B cell (primary cell): ENCODE data around the gene ME1. TPM values are rescaled to one million over a fixed set of nuclear protein-coding genes. Genes with fewer than 3 reads are reported as not detected.

Experiments used
- ATAC-seq: fragments of 200-7000 bp; cut with Tn5 transposase; one replicate; pipeline ENCODE4 v1.10.0; 2021; ENCODE audit warnings: low read depth, mild to moderate bottlenecking, moderate number of reproducible peaks, moderate library complexity
- CTCF ChIA-PET: fragments of 350-600 bp; sonication (Branson Sonifier 250); formaldehyde crosslinking; loops from one replicate; lab custom pipeline; 2021; ENCODE audit warnings: antibody characterized with exemption, inconsistent platforms; lab: Charles Lee
- POLR2A ChIA-PET: fragments of 350-600 bp; sonication (Branson Sonifier 250); formaldehyde crosslinking; loops from one replicate; lab custom pipeline; 2021; ENCODE audit warnings: antibody characterized with exemption; lab: Charles Lee
- DNase-seq: peaks from one replicate; pipeline ENCODE4 v3.0.0; 2013
- H2AFZ ChIP-seq: 2 replicates; pipeline ENCODE4 v1.6.1; 2012; ENCODE audit warnings: mild to moderate bottlenecking, low read depth, low read length; ENCODE audit not compliant: insufficient read depth, poor library complexity, severe bottlenecking
- H3K27ac ChIP-seq, 2 donors: 1 replicate in 1 of 2; 2 replicates in 1 of 2; pipeline ENCODE4 v1.5.1; 2012 to 2013; ENCODE audit warnings: low read length in 2 of 2, mild to moderate bottlenecking in 2 of 2, moderate library complexity in 1 of 2
- H3K27me3 ChIP-seq, 4 experiments: fragments of 200-600 bp in 1 of 4; sonication (generic) in 1 of 4; replicated peaks in 1 of 4; 1 replicate in 2 of 4; 2 replicates in 2 of 4; pipeline versions ENCODE4 v1.6.1 to v1.7.0; 2013 to 2016; ENCODE audit warnings: low read length in 3 of 4, mild to moderate bottlenecking in 2 of 4, mixed read lengths in 1 of 4, moderate library complexity in 1 of 4; ENCODE audit not compliant: insufficient read depth in 4 of 4, control insufficient read depth in 3 of 4; ENCODE audit errors: control extremely low read depth in 1 of 4
- H3K36me3 ChIP-seq, 2 experiments: replicated peaks in 1 of 2; 1 replicate in 1 of 2; 2 replicates in 1 of 2; pipeline versions ENCODE4 v1.6.1 to v1.7.1; 2013; ENCODE audit warnings: low read length in 1 of 2; ENCODE audit not compliant: insufficient read depth in 2 of 2, control insufficient read depth in 1 of 2; ENCODE audit errors: control extremely low read depth in 1 of 2, extremely low read depth in 1 of 2
- H3K4me1 ChIP-seq, 2 donors: fragments of 200-600 bp in 1 of 2; sonication (generic) in 1 of 2; 1 replicate in 1 of 2; 2 replicates in 1 of 2; pipeline versions ENCODE4 v1.5.1 to v1.6.1; 2013 to 2017; ENCODE audit warnings: low read length in 2 of 2; ENCODE audit not compliant: control insufficient read depth in 2 of 2, insufficient read depth in 2 of 2
- H3K4me2 ChIP-seq: replicated peaks from 2 replicates; pipeline ENCODE3; 2012; ENCODE audit warnings: mild to moderate bottlenecking, low read depth, low read length; ENCODE audit not compliant: poor library complexity, severe bottlenecking
- H3K4me3 ChIP-seq, 5 experiments: fragments of 200-600 bp in 1 of 5; sonication (generic) in 1 of 5; 1 replicate in 3 of 5; 2 replicates in 2 of 5; pipeline versions ENCODE4 v1.5.1 to v1.7.0; 2011 to 2016; ENCODE audit warnings: low read length in 4 of 5, mild to moderate bottlenecking in 4 of 5, low read depth in 2 of 5, control low read depth in 1 of 5, moderate library complexity in 1 of 5; ENCODE audit not compliant: insufficient read depth in 1 of 5; ENCODE audit errors: control extremely low read depth in 1 of 5, extremely low read depth in 1 of 5
- H3K79me2 ChIP-seq: fragments of 200-600 bp; sonication (generic); one replicate; pipeline ENCODE4 v1.6.0; 2016; ENCODE audit warnings: low read length; ENCODE audit not compliant: control insufficient read depth, insufficient read depth
- H3K9ac ChIP-seq: fragments of 200-600 bp; sonication (generic); 2 replicates; pipeline ENCODE4 v1.6.1; 2017; ENCODE audit warnings: mild to moderate bottlenecking, low read length, moderate library complexity
- H3K9me3 ChIP-seq, 3 donors: one replicate each; pipeline versions ENCODE4 v1.6.1 to v1.7.1; 2013; ENCODE audit warnings: low read length in 2 of 3; ENCODE audit not compliant: control insufficient read depth in 2 of 3, insufficient read depth in 1 of 3; ENCODE audit errors: control extremely low read depth in 1 of 3
- H4K20me1 ChIP-seq: 2 replicates; pipeline ENCODE4 v1.6.0; 2012; ENCODE audit warnings: mild to moderate bottlenecking, low read length; ENCODE audit not compliant: insufficient read depth, control insufficient read depth, poor library complexity, severe bottlenecking
- H3K27ac Mint-ChIP-seq: one replicate; pipeline ENCODE4 v1.8.0; 2021; ENCODE audit warnings: mixed read lengths
- H3K27me3 Mint-ChIP-seq: one replicate; pipeline ENCODE4 v1.8.0; 2021; ENCODE audit warnings: mixed read lengths
- H3K4me1 Mint-ChIP-seq: one replicate; pipeline ENCODE4 v1.8.0; 2021; ENCODE audit warnings: mixed read lengths
- H3K4me3 Mint-ChIP-seq: one replicate; pipeline ENCODE4 v1.8.0; 2021; ENCODE audit warnings: mixed read lengths
- H3K9me3 Mint-ChIP-seq: one replicate; pipeline ENCODE4 v1.8.0; 2022; ENCODE audit warnings: mixed read lengths; ENCODE audit not compliant: insufficient read depth
- EZH2 ChIP-seq: IDR thresholded peaks from 2 replicates; pipeline ENCODE4 v1.6.1; 2012; ENCODE audit warnings: borderline replicate concordance, low read depth, mild to moderate bottlenecking, moderate library complexity, low read length; ENCODE audit not compliant: insufficient read depth, poor library complexity, severe bottlenecking
- WGBS: methylation state at CpG from one replicate; pipeline ENCODE4 v1.1.5; 2013; ENCODE audit warnings: missing lambda C conversion rate; ENCODE audit not compliant: insufficient coverage; 5-methylcytosine and 5-hydroxymethylcytosine counted together
- intact Hi-C: fragments of 100-400 bp; cut with micrococcal nuclease; formaldehyde crosslinking; loops from one replicate; pipeline ENCODE4 v1.10.0; 2022
- polyA plus RNA-seq: library from polyadenylated mRNA; depleted of rRNA; stranded (reverse); fragments of >200 nt; gene quantifications from 2 replicates; pipeline ENCODE4 v1.2.3, GENCODE V29; 2012
- total RNA-seq, 2 donors: library from RNA; stranded (reverse); fragments of 120-200 nt in 1 of 2; gene quantifications; 1 replicate in 1 of 2; 2 replicates in 1 of 2; pipeline versions ENCODE4 v1.2.3 to v1.2.4, GENCODE V29; 2013 to 2022
- TF ChIP-seq, protein P1 (sequence below): fragments of 200-600 bp; IDR thresholded peaks from one replicate; pipeline ENCODE4 v1.8.0; 2022; ENCODE audit warnings: antibody characterized with exemption, mild to moderate bottlenecking

The ME1 gene
- total and polyA plus RNA-seq, 2 donors (not counting 1 experiment from before 2014, with no cell fraction given): not detected

DNA sequence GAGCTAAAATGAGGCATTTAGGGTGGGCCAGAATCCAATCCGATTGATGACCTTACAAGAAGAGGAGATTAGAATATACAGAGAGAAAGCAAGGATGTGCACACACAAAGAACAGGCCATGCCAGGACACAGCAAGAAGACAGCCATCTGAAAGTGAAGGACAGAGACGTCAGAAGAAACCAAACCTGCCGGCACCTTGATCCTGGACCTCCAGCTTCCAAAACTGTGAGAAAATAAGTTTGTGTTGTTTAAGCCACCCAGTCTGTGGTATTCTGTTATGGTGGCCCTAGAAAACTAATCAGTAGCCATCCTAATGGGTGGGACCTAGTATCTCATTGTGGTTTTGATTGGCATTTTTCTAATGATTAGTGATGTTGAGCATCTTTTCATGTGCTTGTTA, 39.7 kb upstream of the ME1 start:
- H3K27me3 ChIP-seq: no peaks in the 10 kb centered on the region
- no peaks in the 10 kb centered on the region for H3K79me2 ChIP-seq
- Mint-ChIP-seq H3K4me1 (no peaks in the 10 kb centered on the region), H3K9me3 (no peaks in the 10 kb centered on the region), H3K27ac (no peak overlapping the region), H3K4me3 (no peak overlapping the region), H3K27me3 (no peaks in the 10 kb centered on the region)
- TF ChIP-seq, protein P1, sequence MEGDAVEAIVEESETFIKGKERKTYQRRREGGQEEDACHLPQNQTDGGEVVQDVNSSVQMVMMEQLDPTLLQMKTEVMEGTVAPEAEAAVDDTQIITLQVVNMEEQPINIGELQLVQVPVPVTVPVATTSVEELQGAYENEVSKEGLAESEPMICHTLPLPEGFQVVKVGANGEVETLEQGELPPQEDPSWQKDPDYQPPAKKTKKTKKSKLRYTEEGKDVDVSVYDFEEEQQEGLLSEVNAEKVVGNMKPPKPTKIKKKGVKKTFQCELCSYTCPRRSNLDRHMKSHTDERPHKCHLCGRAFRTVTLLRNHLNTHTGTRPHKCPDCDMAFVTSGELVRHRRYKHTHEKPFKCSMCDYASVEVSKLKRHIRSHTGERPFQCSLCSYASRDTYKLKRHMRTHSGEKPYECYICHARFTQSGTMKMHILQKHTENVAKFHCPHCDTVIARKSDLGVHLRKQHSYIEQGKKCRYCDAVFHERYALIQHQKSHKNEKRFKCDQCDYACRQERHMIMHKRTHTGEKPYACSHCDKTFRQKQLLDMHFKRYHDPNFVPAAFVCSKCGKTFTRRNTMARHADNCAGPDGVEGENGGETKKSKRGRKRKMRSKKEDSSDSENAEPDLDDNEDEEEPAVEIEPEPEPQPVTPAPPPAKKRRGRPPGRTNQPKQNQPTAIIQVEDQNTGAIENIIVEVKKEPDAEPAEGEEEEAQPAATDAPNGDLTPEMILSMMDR: no peak
- no peak for TF ChIP-seq EZH2
- H3K27ac ChIP-seq: no peak overlapping the region
- DNase-seq (no peak), ATAC-seq (no peak)
- H4K20me1 ChIP-seq: no peaks in the 10 kb centered on the region
- intact Hi-C loops: no loop called here
- H3K9ac ChIP-seq: no peak overlapping the region
- no peaks in the 10 kb centered on the region for H3K36me3 ChIP-seq
- H2AFZ ChIP-seq: no peak overlapping the region
- no peaks in the 10 kb centered on the region for H3K4me1 ChIP-seq
- no peaks in the 10 kb centered on the region for H3K9me3 ChIP-seq
- H3K4me2 ChIP-seq: no peak overlapping the region
- POLR2A ChIA-PET: no interaction called here
- CTCF ChIA-PET: no interaction called here
- H3K4me3 ChIP-seq: no peak overlapping the region
- WGBS: 100% methylated on average over 3 of the region's 3 CpGs

DNA sequence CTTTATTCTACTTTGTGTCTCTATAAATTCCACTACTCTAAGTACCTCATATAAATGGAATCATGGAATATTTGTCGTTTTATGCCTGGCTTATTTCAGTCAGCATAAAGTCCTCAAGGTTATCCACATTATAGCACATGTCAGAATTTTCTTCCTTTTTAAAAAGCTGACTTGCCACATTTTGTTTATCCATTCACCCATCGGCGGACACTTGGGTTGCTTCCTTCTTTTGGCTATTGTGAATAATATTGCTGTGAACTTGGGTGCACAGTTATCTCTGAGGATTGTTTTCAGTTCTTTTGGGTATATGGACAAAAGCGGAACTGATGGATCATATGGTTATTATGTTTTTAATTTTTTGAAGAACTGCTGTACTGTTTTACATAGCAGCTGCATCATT, 39.1 kb upstream of the ME1 start:
- Mint-ChIP-seq H3K27ac (no peak overlapping the region), H3K9me3 (no peaks in the 10 kb centered on the region), H3K27me3 (no peaks in the 10 kb centered on the region), H3K4me3 (no peak overlapping the region), H3K4me1 (no peaks in the 10 kb centered on the region)
- H3K9me3 ChIP-seq: no peaks in the 10 kb centered on the region
- TF ChIP-seq EZH2: no peak
- TF ChIP-seq, protein P1: no peak
- H3K79me2 ChIP-seq: no peaks in the 10 kb centered on the region
- H3K4me3 ChIP-seq: no peak overlapping the region
- no peak for DNase-seq
- no CpG with 5 or more reads among the region's 4 CpGs for WGBS
- no peak overlapping the region for H3K27ac ChIP-seq
- no peak for ATAC-seq
- POLR2A ChIA-PET: no interaction called here
- H3K4me2 ChIP-seq: no peak overlapping the region
- no peak overlapping the region for H3K9ac ChIP-seq
- H4K20me1 ChIP-seq: no peaks in the 10 kb centered on the region
- CTCF ChIA-PET: no interaction called here
- H3K27me3 ChIP-seq: no peaks in the 10 kb centered on the region
- intact Hi-C loops: no loop called here
- H2AFZ ChIP-seq: no peak overlapping the region
- H3K4me1 ChIP-seq: no peaks in the 10 kb centered on the region
- H3K36me3 ChIP-seq: no peaks in the 10 kb centered on the region
